ENCODE results near the gene DGCR6L.
"Not testable (repeated sequence)": the region's sequence is repeated elsewhere in the genome, so short reads cannot be mapped to it uniquely, and the experiment has no call there.

Gene DGCR6L

GRCh38 chr22:20277936-20278635, 41.8 kb downstream of the DGCR6L start:
- FAIRE-seq, result not testable (repeated sequence)

GRCh38 chr22:20276468-20276867, 43.4 kb downstream of the DGCR6L start:
- FAIRE-seq (no peak), DNase-seq (ENCODE audit: low spot score) (no peak)

More at GRCh38 chr22:20277936-20278635, 41.8 kb downstream of the DGCR6L start:
- DNase-seq (ENCODE audit: low spot score), result not testable (repeated sequence)

GRCh38 chr22:20275836-20276235, 44.0 kb downstream of the DGCR6L start:
- no peak for DNase-seq (ENCODE audit: low spot score)
- no peak for FAIRE-seq

GRCh38 chr22:20275325-20275724, 44.5 kb downstream of the DGCR6L start:
- FAIRE-seq; DNase-seq (ENCODE audit: low spot score): not testable (repeated sequence)

- FAIRE-seq; DNase-seq (ENCODE audit: low spot score): not testable (repeated sequence)
These were observed 45.5 kb downstream of the DGCR6L start for GRCh38 chr22:20274374-20274773.

- DNase-seq (ENCODE audit: low spot score) (no peak), FAIRE-seq (no peak)
These were observed 46.1 kb downstream of the DGCR6L start for GRCh38 chr22:20273758-20274181.

GRCh38 chr22:20272700-20273099, 47.2 kb downstream of the DGCR6L start:
- FAIRE-seq (no peak), DNase-seq (ENCODE audit: low spot score) (no peak)

- no peak for DNase-seq (ENCODE audit: low spot score)
- FAIRE-seq, result no peak
These were observed 47.7 kb downstream of the DGCR6L start for GRCh38 chr22:20272174-20272573.

GRCh38 chr22:20271114-20271994, 48.5 kb downstream of the DGCR6L start:
- no peak for FAIRE-seq
- DNase-seq (ENCODE audit: low spot score), result no peak

- not testable (repeated sequence) for FAIRE-seq; DNase-seq (ENCODE audit: low spot score)
These were observed 49.4 kb downstream of the DGCR6L start for GRCh38 chr22:20270190-20271113.

GRCh38 chr22:20269673-20270072, 50.2 kb downstream of the DGCR6L start:
- FAIRE-seq; DNase-seq (ENCODE audit: low spot score): not testable (repeated sequence)

GRCh38 chr22:20269201-20269600, 50.7 kb downstream of the DGCR6L start:
- not testable (repeated sequence) for DNase-seq (ENCODE audit: low spot score); FAIRE-seq

GRCh38 chr22:20268279-20269012, 51.4 kb downstream of the DGCR6L start, which contains the start of gene RTN4R:
TSS of gene RTN4R (minus strand) at chr22:20268318. CDS start at chr22:20268092, 226 bp downstream.
- FAIRE-seq, result no peak
- peak; percentile 29 for DNase-seq (ENCODE audit: low spot score)

- DNase-seq (ENCODE audit: low spot score) (no peak), FAIRE-seq (no peak)
These were observed 52.2 kb downstream of the DGCR6L start for GRCh38 chr22:20267441-20268278.

GRCh38 chr22:20266667-20267440, 53.0 kb downstream of the DGCR6L start:
- FAIRE-seq; DNase-seq (ENCODE audit: low spot score): not testable (repeated sequence)

- not testable (repeated sequence) for DNase-seq (ENCODE audit: low spot score); FAIRE-seq
These were observed 53.8 kb downstream of the DGCR6L start for GRCh38 chr22:20265772-20266666.

GRCh38 chr22:20264614-20265452, 55.0 kb downstream of the DGCR6L start:
- FAIRE-seq, result no peak
- no peak for DNase-seq (ENCODE audit: low spot score)

Data from RCC 7860 (cell line).